ENCODE measurements around the gene CARM1. TPM values are rescaled to one million over a fixed set of nuclear protein-coding genes. Genes with fewer than 3 reads are reported as not detected.

The CARM1 gene
- total RNA-seq, 2 donors from 2014 or later = 15.3 to 19.8 TPM

GRCh38 chr19:10923260-10924112 is 52.1 kb downstream of the CARM1 start:
- Histone ChIP-seq H3K4me3 (no peak overlapping the region), H3K4me1 (peaks cover 0 to 17% of the 10 kb centered on the region in 2 donors), H3K9me3 (no peaks in the 10 kb centered on the region), H3K27me3 (no peaks in the 10 kb centered on the region), H3K27ac (no peak overlapping the region), H3K36me3 (peaks cover 40% of the 10 kb centered on the region)
- TF ChIP-seq CTCF (IDR thresholded peaks at IDR 0.05) = no peak
- DNase-seq (ENCODE audit: low spot score) = no peak

- H3K4me1 ChIP-seq = peaks cover 0 to 18% of the 10 kb centered on the region in 2 donors
- H3K27ac ChIP-seq = no peak overlapping the region
- no peak for DNase-seq (ENCODE audit: low spot score)
- no peaks in the 10 kb centered on the region for H3K9me3 ChIP-seq
- peaks cover 40% of the 10 kb centered on the region for H3K36me3 ChIP-seq
- H3K27me3 ChIP-seq = no peaks in the 10 kb centered on the region
- H3K4me3 ChIP-seq = no peak overlapping the region
- no peak for TF ChIP-seq CTCF (IDR thresholded peaks at IDR 0.05)
These were observed 53.2 kb downstream of the CARM1 start for GRCh38 chr19:10924597-10924996.

GRCh38 chr19:10927730-10928562 is 56.6 kb downstream of the CARM1 start:
- DNase-seq (ENCODE audit: low spot score) = no peak
- Histone ChIP-seq H3K36me3 (peaks cover 18% of the 10 kb centered on the region), H3K4me3 (peak overlapping the region; percentile 68 to 99), H3K4me1 (peaks cover 0 to 21% of the 10 kb centered on the region in 2 donors), H3K27ac (peak overlapping the region; percentile 87 to 95), H3K27me3 (no peaks in the 10 kb centered on the region), H3K9me3 (no peaks in the 10 kb centered on the region)
- no peak for TF ChIP-seq CTCF (IDR thresholded peaks at IDR 0.05)

- peak within 1 kb of the TSS; percentile 68 to 99 for H3K4me3 ChIP-seq
- no peaks in the 10 kb centered on the region for H3K27me3 ChIP-seq
- peaks cover 0 to 21% of the 10 kb centered on the region in 2 donors for H3K4me1 ChIP-seq
- peaks cover 9% of the 10 kb centered on the region for H3K36me3 ChIP-seq
- peak; percentile 98 for DNase-seq (ENCODE audit: low spot score)
- peak in 1 of 2 donors; percentile 4 for TF ChIP-seq CTCF (IDR thresholded peaks at IDR 0.05)
- no peaks in the 10 kb centered on the region for H3K9me3 ChIP-seq
- H3K27ac ChIP-seq = peak within 1 kb of the TSS; percentile 87 to 95
These were observed 57.4 kb downstream of the CARM1 start, which contains the start of the genes TIMM29 and YIPF2 for GRCh38 chr19:10928563-10929401. TIMM29 (plus strand) TSS chr19:10928811; CDS start chr19:10928823, 12 bp downstream. YIPF2 (minus strand) TSS chr19:10928639; CDS start chr19:10928410, 229 bp downstream.

GRCh38 chr19:10929402-10929794 is 58.0 kb downstream of the CARM1 start:
- H3K36me3 ChIP-seq = peaks cover 3% of the 10 kb centered on the region
- H3K9me3 ChIP-seq = no peaks in the 10 kb centered on the region
- peak overlapping the region; percentile 68 to 99 for H3K4me3 ChIP-seq
- peaks cover 0 to 21% of the 10 kb centered on the region in 2 donors for H3K4me1 ChIP-seq
- peak overlapping the region in 1 of 2 donors; percentile 95 for H3K27ac ChIP-seq
- no peak for DNase-seq (ENCODE audit: low spot score)
- no peak for TF ChIP-seq CTCF (IDR thresholded peaks at IDR 0.05)
- H3K27me3 ChIP-seq = no peaks in the 10 kb centered on the region
